Astrocyte (in vitro differentiated cells and primary cell): ENCODE measurements around the gene EXO5. TPM values are rescaled to one million over a fixed set of nuclear protein-coding genes. Genes with fewer than 3 reads are reported as not detected.
"Not testable (repeated sequence)": the region's sequence is repeated elsewhere in the genome, so short reads cannot be mapped to it uniquely, and the experiment has no call there.

Experiments used
- DNase-seq: peaks from one replicate; pipeline ENCODE4 v3.0.0-alpha.2; 2010; ENCODE audit warnings: low read depth
- FAIRE-seq: peaks from 2 replicates; lab custom pipeline; 2011; peaks lifted over from hg19 to GRCh38; lab: Jason Lieb, UNC
- H2AFZ ChIP-seq: 2 replicates; pipeline ENCODE4 v1.6.0; 2012; ENCODE audit warnings: low read depth, low read length, inconsistent platforms
- H3K27ac ChIP-seq: 2 replicates; pipeline ENCODE4 v1.5.1; 2011; ENCODE audit warnings: low read depth, low read length, inconsistent platforms
- H3K27me3 ChIP-seq: 2 replicates; pipeline ENCODE4 v1.6.0; 2011; ENCODE audit warnings: low read length, inconsistent platforms; ENCODE audit not compliant: insufficient read depth
- H3K36me3 ChIP-seq: 2 replicates; pipeline ENCODE4 v1.5.1; 2011; ENCODE audit warnings: low read length, inconsistent platforms; ENCODE audit not compliant: insufficient read depth
- H3K4me1 ChIP-seq: 2 replicates; pipeline ENCODE4 v1.5.1; 2011; ENCODE audit warnings: low read length, inconsistent platforms; ENCODE audit not compliant: insufficient read depth
- H3K4me2 ChIP-seq: 2 replicates; pipeline ENCODE4 v1.6.0; 2012; ENCODE audit warnings: low read length, inconsistent platforms
- H3K4me3 ChIP-seq: 2 replicates; pipeline ENCODE4 v1.5.1; 2011; ENCODE audit warnings: low read depth, mild to moderate bottlenecking, low read length, inconsistent platforms; ENCODE audit not compliant: insufficient read depth
- H3K79me2 ChIP-seq: 2 replicates; pipeline ENCODE4 v1.6.0; 2012; ENCODE audit warnings: mild to moderate bottlenecking, low read length, inconsistent platforms; ENCODE audit not compliant: insufficient read depth
- H3K9ac ChIP-seq: 2 replicates; pipeline ENCODE4 v1.6.0; 2012; ENCODE audit warnings: mild to moderate bottlenecking, low read length, inconsistent platforms
- H3K9me3 ChIP-seq: 2 replicates; pipeline ENCODE4 v1.5.1; 2012; ENCODE audit warnings: low read depth, mild to moderate bottlenecking, low read length, inconsistent platforms; ENCODE audit not compliant: insufficient read depth
- H4K20me1 ChIP-seq: 2 replicates; pipeline ENCODE4 v1.6.0; 2012; ENCODE audit warnings: low read length, inconsistent platforms; ENCODE audit not compliant: insufficient read depth
- H3K27ac Mint-ChIP-seq: one replicate; pipeline ENCODE4 v1.8.0; 2021; ENCODE audit warnings: mild to moderate bottlenecking, mixed read lengths; ENCODE audit not compliant: unreplicated experiment
- H3K27me3 Mint-ChIP-seq: one replicate; pipeline ENCODE4 v1.8.0; 2021; ENCODE audit warnings: low read depth, mixed read lengths; ENCODE audit not compliant: unreplicated experiment
- H3K36me3 Mint-ChIP-seq: one replicate; pipeline ENCODE4 v1.8.0; 2021; ENCODE audit warnings: low read depth, mixed read lengths; ENCODE audit not compliant: unreplicated experiment
- H3K4me1 Mint-ChIP-seq: one replicate; pipeline ENCODE4 v1.8.0; 2021; ENCODE audit warnings: low read depth, mixed read lengths; ENCODE audit not compliant: unreplicated experiment
- H3K4me3 Mint-ChIP-seq: one replicate; pipeline ENCODE4 v1.8.0; 2021; ENCODE audit warnings: mild to moderate bottlenecking, moderate library complexity, mixed read lengths; ENCODE audit not compliant: unreplicated experiment
- H3K9me3 Mint-ChIP-seq: one replicate; pipeline ENCODE4 v1.8.0; 2021; ENCODE audit warnings: mild to moderate bottlenecking, mixed read lengths; ENCODE audit not compliant: unreplicated experiment
- EZH2 ChIP-seq: IDR thresholded peaks from 2 replicates; pipeline ENCODE4 v1.6.1; 2012; ENCODE audit warnings: mild to moderate bottlenecking, low read length, inconsistent platforms; ENCODE audit not compliant: insufficient read depth
- total RNA-seq: library from RNA; stranded (reverse); gene quantifications from 2 replicates; pipeline ENCODE4 v1.2.1, GENCODE V29; 2021
- TF ChIP-seq, protein P1 (sequence below): IDR thresholded peaks from 2 replicates; pipeline ENCODE4 v1.5.1; 2011; ENCODE audit warnings: low read depth, mild to moderate bottlenecking, inconsistent platforms, low read length, moderate library complexity; ENCODE audit not compliant: insufficient read depth

The EXO5 gene
- total RNA-seq, 1 donor from 2014 or later, result 6.5 TPM

DNA sequence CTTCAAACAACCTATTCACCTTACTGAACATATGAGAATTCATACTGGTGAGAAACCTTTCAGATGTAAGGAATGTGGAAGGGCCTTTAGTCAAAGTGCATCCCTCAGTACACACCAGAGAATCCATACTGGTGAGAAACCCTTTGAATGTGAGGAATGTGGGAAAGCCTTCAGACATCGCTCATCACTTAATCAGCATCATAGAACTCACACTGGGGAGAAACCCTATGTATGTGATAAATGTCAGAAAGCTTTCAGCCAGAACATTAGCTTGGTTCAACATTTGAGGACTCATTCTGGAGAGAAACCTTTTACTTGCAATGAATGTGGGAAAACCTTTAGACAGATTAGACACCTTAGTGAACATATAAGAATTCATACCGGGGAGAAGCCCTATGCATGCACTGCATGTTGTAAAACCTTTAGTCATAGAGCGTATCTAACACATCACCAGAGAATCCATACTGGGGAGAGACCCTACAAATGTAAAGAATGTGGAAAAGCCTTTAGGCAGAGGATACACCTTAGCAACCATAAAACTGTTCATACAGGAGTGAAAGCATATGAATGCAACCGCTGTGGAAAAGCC is 13.2 kb upstream of the EXO5 start:
- H3K4me3 ChIP-seq, result no peak overlapping the region
- H2AFZ ChIP-seq, result no peak overlapping the region
- FAIRE-seq (peak; percentile 9), DNase-seq (peak; percentile 8)
- peaks cover 3% of the 10 kb centered on the region for H4K20me1 ChIP-seq
- TF ChIP-seq, protein P1, sequence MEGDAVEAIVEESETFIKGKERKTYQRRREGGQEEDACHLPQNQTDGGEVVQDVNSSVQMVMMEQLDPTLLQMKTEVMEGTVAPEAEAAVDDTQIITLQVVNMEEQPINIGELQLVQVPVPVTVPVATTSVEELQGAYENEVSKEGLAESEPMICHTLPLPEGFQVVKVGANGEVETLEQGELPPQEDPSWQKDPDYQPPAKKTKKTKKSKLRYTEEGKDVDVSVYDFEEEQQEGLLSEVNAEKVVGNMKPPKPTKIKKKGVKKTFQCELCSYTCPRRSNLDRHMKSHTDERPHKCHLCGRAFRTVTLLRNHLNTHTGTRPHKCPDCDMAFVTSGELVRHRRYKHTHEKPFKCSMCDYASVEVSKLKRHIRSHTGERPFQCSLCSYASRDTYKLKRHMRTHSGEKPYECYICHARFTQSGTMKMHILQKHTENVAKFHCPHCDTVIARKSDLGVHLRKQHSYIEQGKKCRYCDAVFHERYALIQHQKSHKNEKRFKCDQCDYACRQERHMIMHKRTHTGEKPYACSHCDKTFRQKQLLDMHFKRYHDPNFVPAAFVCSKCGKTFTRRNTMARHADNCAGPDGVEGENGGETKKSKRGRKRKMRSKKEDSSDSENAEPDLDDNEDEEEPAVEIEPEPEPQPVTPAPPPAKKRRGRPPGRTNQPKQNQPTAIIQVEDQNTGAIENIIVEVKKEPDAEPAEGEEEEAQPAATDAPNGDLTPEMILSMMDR, result no peak
- TF ChIP-seq EZH2, result no peak
- Mint-ChIP-seq H3K4me3 (no peak overlapping the region), H3K36me3 (peaks cover 66% of the 10 kb centered on the region), H3K9me3 (peaks cover 56% of the 10 kb centered on the region), H3K27me3 (no peaks in the 10 kb centered on the region), H3K4me1 (no peaks in the 10 kb centered on the region), H3K27ac (no peak overlapping the region)
- no peaks in the 10 kb centered on the region for H3K4me1 ChIP-seq
- no peak overlapping the region for H3K4me2 ChIP-seq
- H3K9me3 ChIP-seq, result peaks cover 27% of the 10 kb centered on the region
- H3K79me2 ChIP-seq, result no peaks in the 10 kb centered on the region
- H3K27me3 ChIP-seq, result no peaks in the 10 kb centered on the region
- no peak overlapping the region for H3K9ac ChIP-seq
- H3K36me3 ChIP-seq, result peaks cover 22% of the 10 kb centered on the region
- H3K27ac ChIP-seq, result no peak overlapping the region

DNA sequence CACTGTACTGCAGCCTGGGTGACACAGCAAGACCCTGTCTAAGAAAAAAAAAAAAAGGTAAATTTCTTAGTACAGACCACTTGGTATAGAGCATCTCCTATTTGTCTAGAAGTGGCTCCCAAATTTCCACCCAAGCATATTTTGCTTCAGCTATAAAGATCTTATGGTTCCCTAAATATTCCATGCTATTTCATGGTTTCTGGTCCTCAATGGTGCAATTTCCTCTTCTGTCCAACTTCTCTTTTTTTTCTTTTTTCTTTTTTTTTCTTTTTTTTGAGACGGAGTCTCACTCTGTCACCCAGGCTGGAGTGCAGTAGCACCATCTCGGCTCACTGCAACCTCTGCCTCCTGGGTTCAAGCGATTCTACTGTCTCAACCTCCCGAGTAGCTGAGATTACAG is 5.9 kb upstream of the EXO5 start:
- DNase-seq, H3K9me3 ChIP-seq, H3K27ac ChIP-seq, FAIRE-seq, H3K27me3 Mint-ChIP-seq, H3K4me3 Mint-ChIP-seq, H3K9ac ChIP-seq, H3K36me3 ChIP-seq, H3K4me3 ChIP-seq, H3K79me2 ChIP-seq, H3K27me3 ChIP-seq, H4K20me1 ChIP-seq, H3K4me1 Mint-ChIP-seq, H3K4me2 ChIP-seq, H3K4me1 ChIP-seq, H3K27ac Mint-ChIP-seq, H2AFZ ChIP-seq: not testable (repeated sequence)
- Mint-ChIP-seq H3K36me3 (peaks cover 36% of the 10 kb centered on the region), H3K9me3 (peaks cover 54% of the 10 kb centered on the region)

DNA sequence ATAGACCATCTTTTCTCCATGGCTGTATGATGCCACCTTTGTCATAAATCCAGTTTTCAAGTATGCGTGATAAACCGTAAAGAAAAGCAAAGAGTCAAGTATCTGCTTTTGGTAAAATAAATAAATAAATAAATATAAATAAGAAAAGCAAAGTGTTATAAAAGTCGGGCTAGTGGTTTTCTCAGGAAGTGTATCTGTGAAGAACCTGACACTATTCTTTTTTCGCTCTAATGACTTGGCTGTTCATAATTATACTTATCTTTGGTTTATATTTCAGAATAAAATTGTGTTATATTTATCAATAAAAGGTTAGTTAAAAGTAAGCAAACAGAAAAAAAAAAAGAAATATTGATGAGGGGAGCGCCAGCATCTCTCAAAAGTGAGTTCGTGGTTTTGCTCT is 594 bp upstream of the EXO5 start:
- no peaks in the 10 kb centered on the region for H4K20me1 ChIP-seq
- peaks cover 23% of the 10 kb centered on the region for H3K79me2 ChIP-seq
- peak overlapping the region; percentile 89 for H3K9ac ChIP-seq
- no peaks in the 10 kb centered on the region for H3K9me3 ChIP-seq
- Mint-ChIP-seq H3K36me3 (peaks cover 19% of the 10 kb centered on the region), H3K27ac (peak overlapping the region; percentile 77), H3K4me1 (peaks cover 5% of the 10 kb centered on the region), H3K27me3 (no peaks in the 10 kb centered on the region), H3K9me3 (peaks cover 30% of the 10 kb centered on the region), H3K4me3 (peak overlapping the region; percentile 87)
- peaks cover 6% of the 10 kb centered on the region for H3K4me1 ChIP-seq
- H3K27ac ChIP-seq, result peak overlapping the region; percentile 62
- no peaks in the 10 kb centered on the region for H3K27me3 ChIP-seq
- FAIRE-seq (no peak), DNase-seq (no peak)
- peak overlapping the region; percentile 99 for H2AFZ ChIP-seq
- H3K36me3 ChIP-seq, result no peaks in the 10 kb centered on the region
- TF ChIP-seq, protein P1, result no peak
- TF ChIP-seq EZH2, result no peak
- peak overlapping the region; percentile 99 for H3K4me2 ChIP-seq
- H3K4me3 ChIP-seq, result peak overlapping the region; percentile 92
